ENCODE measurements around the gene C5orf34. TPM values are rescaled to one million over a fixed set of nuclear protein-coding genes. Genes with fewer than 3 reads are reported as not detected.

The C5orf34 gene
- total RNA-seq, 1 experiment from 2014 or later: 9.4 TPM

DNA sequence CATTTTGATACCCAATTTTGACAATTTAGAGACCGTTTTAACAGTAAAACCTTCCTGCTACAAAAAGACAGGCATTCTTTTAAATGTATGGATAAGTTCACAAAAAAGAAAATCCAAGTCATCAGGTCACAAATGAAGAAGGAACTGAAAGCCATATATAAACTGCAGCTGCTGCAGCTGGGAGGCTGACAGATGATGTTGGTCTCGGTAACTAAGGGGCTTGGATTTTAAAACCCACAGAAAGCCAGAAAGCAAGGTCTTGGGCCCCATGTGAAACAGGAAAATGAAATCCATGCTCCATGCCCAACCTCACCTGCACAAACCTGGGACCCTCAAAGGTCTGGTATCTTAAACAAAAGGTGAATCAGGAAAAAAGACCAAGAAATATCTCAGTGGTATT is 15.7 kb upstream of the C5orf34 start:
- Mint-ChIP-seq H3K4me1 (no peaks in the 10 kb centered on the region), H3K27me3 (ENCODE audit: low read depth) (no peaks in the 10 kb centered on the region), H3K9me3 (no peaks in the 10 kb centered on the region), H3K4me3 (no peak overlapping the region), H3K36me3 (peaks cover 74% of the 10 kb centered on the region), H3K27ac (no peak overlapping the region)
- ChIA-PET CTCF (interaction anchor here (3.6 kb wide), 1 partner anchor 46 kb away, joined by 9 read pairs; the partner anchor contains the start of gene TMEM267), POLR2A (no interaction called here)
- TF ChIP-seq NFYB (CRISPR knock-in tag; conservative IDR thresholded peaks at IDR 0.05; ENCODE audit: low read depth): no peak
- TF ChIP-seq, protein P1, sequence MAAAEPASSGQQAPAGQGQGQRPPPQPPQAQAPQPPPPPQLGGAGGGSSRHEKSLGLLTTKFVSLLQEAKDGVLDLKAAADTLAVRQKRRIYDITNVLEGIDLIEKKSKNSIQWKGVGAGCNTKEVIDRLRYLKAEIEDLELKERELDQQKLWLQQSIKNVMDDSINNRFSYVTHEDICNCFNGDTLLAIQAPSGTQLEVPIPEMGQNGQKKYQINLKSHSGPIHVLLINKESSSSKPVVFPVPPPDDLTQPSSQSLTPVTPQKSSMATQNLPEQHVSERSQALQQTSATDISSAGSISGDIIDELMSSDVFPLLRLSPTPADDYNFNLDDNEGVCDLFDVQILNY (CRISPR knock-in tag; IDR thresholded peaks at IDR 0.05): no peak
- TF ChIP-seq, protein P2, sequence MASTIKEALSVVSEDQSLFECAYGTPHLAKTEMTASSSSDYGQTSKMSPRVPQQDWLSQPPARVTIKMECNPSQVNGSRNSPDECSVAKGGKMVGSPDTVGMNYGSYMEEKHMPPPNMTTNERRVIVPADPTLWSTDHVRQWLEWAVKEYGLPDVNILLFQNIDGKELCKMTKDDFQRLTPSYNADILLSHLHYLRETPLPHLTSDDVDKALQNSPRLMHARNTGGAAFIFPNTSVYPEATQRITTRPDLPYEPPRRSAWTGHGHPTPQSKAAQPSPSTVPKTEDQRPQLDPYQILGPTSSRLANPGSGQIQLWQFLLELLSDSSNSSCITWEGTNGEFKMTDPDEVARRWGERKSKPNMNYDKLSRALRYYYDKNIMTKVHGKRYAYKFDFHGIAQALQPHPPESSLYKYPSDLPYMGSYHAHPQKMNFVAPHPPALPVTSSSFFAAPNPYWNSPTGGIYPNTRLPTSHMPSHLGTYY (CRISPR knock-in tag; IDR thresholded peaks at IDR 0.05): no peak
- TF ChIP-seq HMGA2 (CRISPR knock-in tag; IDR thresholded peaks at IDR 0.05): no peak
- no peak for TF ChIP-seq EMX1 (CRISPR knock-in tag; IDR thresholded peaks at IDR 0.05)
- TF ChIP-seq ZNF232 (CRISPR knock-in tag; IDR thresholded peaks at IDR 0.05): no peak
- TF ChIP-seq GTF2I (CRISPR knock-in tag; conservative IDR thresholded peaks at IDR 0.05): no peak
- no peak for TF ChIP-seq SP1 (CRISPR knock-in tag; conservative IDR thresholded peaks at IDR 0.05)
- no peak for ATAC-seq
- DNase-seq (ENCODE audit: low spot score): no peak

DNA sequence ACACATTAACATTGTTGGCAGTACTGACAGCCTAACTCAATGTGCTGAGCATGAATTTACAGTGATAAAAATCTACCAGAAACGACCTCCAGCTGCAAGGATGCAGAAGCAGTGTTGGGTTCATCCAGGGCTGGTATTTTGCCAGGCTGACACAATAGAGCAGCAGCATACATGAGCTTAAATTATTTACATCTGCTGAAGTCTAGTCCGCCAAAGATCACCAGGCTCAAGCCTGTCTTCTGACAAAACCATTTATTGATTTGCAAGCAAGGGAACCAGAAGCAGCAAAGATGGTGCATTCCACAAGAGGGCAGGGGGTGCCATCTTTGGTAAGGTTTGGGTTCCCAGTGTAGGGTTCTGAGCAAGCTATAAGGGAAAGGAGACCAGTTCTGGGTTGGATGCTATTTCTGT is 8.7 kb upstream of the C5orf34 start:
- no peak overlapping the region for H3K27ac Mint-ChIP-seq
- H3K4me3 Mint-ChIP-seq: no peak overlapping the region
- H3K36me3 Mint-ChIP-seq: peaks cover 42% of the 10 kb centered on the region
- POLR2A ChIA-PET: no interaction called here
- ATAC-seq: no peak
- no peaks in the 10 kb centered on the region for H3K4me1 Mint-ChIP-seq
- no peaks in the 10 kb centered on the region for H3K27me3 Mint-ChIP-seq (ENCODE audit: low read depth)
- no peak for DNase-seq (ENCODE audit: low spot score)
- CTCF ChIA-PET: no interaction called here
- H3K9me3 Mint-ChIP-seq: peaks cover 3% of the 10 kb centered on the region
- TF ChIP-seq FOXP1 (CRISPR knock-in tag; IDR thresholded peaks at IDR 0.05; ENCODE audit: borderline replicate concordance): no peak

DNA sequence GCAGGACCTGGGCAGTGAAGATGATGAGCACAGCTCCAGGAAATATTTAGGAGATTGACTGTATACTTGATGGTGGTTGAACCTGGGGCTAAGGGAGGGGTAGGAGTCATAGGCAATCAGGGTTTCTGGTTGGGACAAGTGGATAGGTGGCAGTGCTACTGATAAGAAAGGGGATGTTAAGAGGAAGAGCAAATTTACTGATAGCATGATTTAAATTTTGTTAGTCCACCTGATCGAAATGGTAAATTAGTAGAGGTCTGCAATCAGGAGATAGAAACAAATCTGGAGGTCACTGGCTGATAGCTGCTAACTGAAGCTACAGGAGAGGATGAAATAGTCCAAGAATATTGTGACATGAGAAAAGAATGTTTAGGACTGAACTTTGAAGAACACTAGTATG is 5.7 kb upstream of the C5orf34 start:
- TF ChIP-seq TCF7 (CRISPR knock-in tag; IDR thresholded peaks at IDR 0.05; ENCODE audit: low read depth) (no peak), TEAD4 (CRISPR knock-in tag; IDR thresholded peaks at IDR 0.05) (no peak), FOXJ3 (CRISPR knock-in tag; IDR thresholded peaks at IDR 0.05; ENCODE audit: borderline replicate concordance) (no peak), TEAD1 (CRISPR knock-in tag; IDR thresholded peaks at IDR 0.05) (no peak), OVOL2 (CRISPR knock-in tag; IDR thresholded peaks at IDR 0.05; ENCODE audit: borderline replicate concordance) (no peak), ZNF263 (CRISPR knock-in tag; IDR thresholded peaks at IDR 0.05; ENCODE audit: low read depth) (no peak), ETV6 (CRISPR knock-in tag; IDR thresholded peaks at IDR 0.05) (no peak), CBFB (CRISPR knock-in tag; IDR thresholded peaks at IDR 0.05; ENCODE audit: low read depth) (no peak), JUN (CRISPR knock-in tag; IDR thresholded peaks at IDR 0.05) (no peak), ELF4 (CRISPR knock-in tag; IDR thresholded peaks at IDR 0.05; ENCODE audit: low read depth) (no peak), GABPB1 (CRISPR knock-in tag; IDR thresholded peaks at IDR 0.05) (no peak)
- TF ChIP-seq, protein P3, sequence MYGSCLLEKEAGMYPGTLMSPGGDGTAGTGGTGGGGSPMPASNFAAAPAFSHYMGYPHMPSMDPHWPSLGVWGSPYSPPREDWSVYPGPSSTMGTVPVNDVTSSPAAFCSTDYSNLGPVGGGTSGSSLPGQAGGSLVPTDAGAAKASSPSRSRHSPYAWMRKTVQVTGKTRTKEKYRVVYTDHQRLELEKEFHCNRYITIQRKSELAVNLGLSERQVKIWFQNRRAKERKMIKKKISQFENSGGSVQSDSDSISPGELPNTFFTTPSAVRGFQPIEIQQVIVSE (CRISPR knock-in tag; IDR thresholded peaks at IDR 0.05; ENCODE audit: borderline replicate concordance): no peak
- TF ChIP-seq, protein P2 (CRISPR knock-in tag; IDR thresholded peaks at IDR 0.05): no peak
- TF ChIP-seq, protein P4, sequence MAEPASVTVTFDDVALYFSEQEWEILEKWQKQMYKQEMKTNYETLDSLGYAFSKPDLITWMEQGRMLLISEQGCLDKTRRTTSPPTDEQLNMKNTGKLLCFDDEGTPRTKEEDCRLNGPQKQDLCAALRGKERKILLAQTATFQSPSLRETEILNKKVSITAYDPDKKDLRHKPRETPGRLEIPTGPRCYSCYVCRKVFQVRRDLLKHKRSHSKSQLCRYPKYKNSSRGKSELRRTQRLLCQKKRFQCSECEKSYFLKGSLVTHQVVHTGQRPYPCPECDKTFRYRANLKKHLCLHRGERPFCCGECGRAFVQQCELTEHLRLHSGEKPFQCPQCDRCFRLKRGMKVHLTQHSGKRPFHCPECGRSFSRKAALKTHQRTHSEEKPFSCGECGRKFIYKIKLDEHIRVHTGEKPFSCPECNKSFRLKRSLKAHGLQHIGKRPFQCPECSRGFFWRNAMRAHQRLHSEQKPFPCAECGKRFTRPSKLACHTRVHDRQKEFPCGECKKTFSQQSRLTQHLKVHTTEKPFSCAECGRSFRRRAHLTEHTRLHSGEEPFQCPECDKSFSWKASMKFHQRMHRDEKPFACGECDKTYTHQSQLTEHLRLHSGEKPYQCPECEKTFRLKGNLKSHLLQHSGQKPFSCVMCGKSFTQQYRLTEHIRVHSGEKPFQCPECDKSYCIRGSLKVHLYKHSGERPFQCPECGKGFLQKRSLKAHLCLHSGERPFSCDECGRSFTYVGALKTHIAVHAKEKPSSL (CRISPR knock-in tag; conservative IDR thresholded peaks at IDR 0.05): no peak
- TF ChIP-seq, protein P5, sequence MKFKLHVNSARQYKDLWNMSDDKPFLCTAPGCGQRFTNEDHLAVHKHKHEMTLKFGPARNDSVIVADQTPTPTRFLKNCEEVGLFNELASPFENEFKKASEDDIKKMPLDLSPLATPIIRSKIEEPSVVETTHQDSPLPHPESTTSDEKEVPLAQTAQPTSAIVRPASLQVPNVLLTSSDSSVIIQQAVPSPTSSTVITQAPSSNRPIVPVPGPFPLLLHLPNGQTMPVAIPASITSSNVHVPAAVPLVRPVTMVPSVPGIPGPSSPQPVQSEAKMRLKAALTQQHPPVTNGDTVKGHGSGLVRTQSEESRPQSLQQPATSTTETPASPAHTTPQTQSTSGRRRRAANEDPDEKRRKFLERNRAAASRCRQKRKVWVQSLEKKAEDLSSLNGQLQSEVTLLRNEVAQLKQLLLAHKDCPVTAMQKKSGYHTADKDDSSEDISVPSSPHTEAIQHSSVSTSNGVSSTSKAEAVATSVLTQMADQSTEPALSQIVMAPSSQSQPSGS (CRISPR knock-in tag; IDR thresholded peaks at IDR 0.05; ENCODE audit: borderline replicate concordance, low read depth): no peak
- no peak overlapping the region for H3K4me3 Mint-ChIP-seq
- no peak overlapping the region for H3K27ac Mint-ChIP-seq
- peaks cover 23% of the 10 kb centered on the region for H3K36me3 Mint-ChIP-seq
- H3K27me3 Mint-ChIP-seq (ENCODE audit: low read depth): no peaks in the 10 kb centered on the region
- H3K4me1 Mint-ChIP-seq: peaks cover 13% of the 10 kb centered on the region
- POLR2A ChIA-PET: interaction anchor here (0.7 kb wide), 1 partner anchor 21 kb away, joined by 4 read pairs; no protein-coding TSS in a partner anchor
- H3K9me3 Mint-ChIP-seq: peaks cover 3% of the 10 kb centered on the region
- CTCF ChIA-PET: no interaction called here
- ATAC-seq (no peak), DNase-seq (ENCODE audit: low spot score) (no peak)
